HepG2 (cell line): ENCODE results near the gene ZBTB21. TPM values are rescaled to one million over a fixed set of nuclear protein-coding genes. Genes with fewer than 3 reads are reported as not detected.

Experiments
- ATAC-seq: fragments of 200-7000 bp; cut with Tn5 transposase; 3 replicates; pipeline ENCODE4 v1.9.1; 2020; ENCODE audit warnings: mild to moderate bottlenecking, moderate library complexity
- BruUV-seq: library from RNA; stranded (reverse); fragments of 400-500 nt; replicated peaks from 2 replicates; lab custom pipeline; 2021; lab: Mats Ljungman, UMichigan
- CTCF ChIA-PET: fragments of 300-600 bp; formaldehyde crosslinking; extraction: SDS; loops from one replicate; lab custom pipeline; 2021; ENCODE audit warnings: low total read pairs, inconsistent platforms, low intra/inter-chr PET ratio; lab: Yijun Ruan, JAX
- POLR2A ChIA-PET: fragments of 350-600 bp; sonication (Branson Sonifier 250); formaldehyde crosslinking; loops from one replicate; lab custom pipeline; 2020; ENCODE audit warnings: antibody characterized with exemption, inconsistent platforms; lab: Yijun Ruan, JAX
- DNase-seq: peaks from one replicate; pipeline ENCODE4 v3.0.0-alpha.2; 2015; ENCODE audit warnings: low spot score
- FAIRE-seq: peaks from 3 replicates; lab custom pipeline; 2011; peaks lifted over from hg19 to GRCh38; lab: Jason Lieb, UNC
- H2AFZ ChIP-seq: one replicate; pipeline ENCODE4 v1.6.1; 2011; ENCODE audit warnings: low read length, inconsistent platforms
- H3K27ac ChIP-seq: fragments of 300-600 bp; 3 replicates; pipeline ENCODE4 v1.8.0; 2011; ENCODE audit warnings: mixed run types, mild to moderate bottlenecking, mixed read lengths, low read length, inconsistent platforms; ENCODE audit not compliant: insufficient read depth; ENCODE audit errors: extremely low read length
- H3K27me3 ChIP-seq, 2 experiments: fragments of 200-600 bp in 1 of 2; 2 replicates in 1 of 2; 3 replicates in 1 of 2; pipeline versions ENCODE4 v1.6.0 to v1.8.0; 2011; ENCODE audit warnings: low read length in 2 of 2, mild to moderate bottlenecking in 2 of 2, moderate library complexity in 2 of 2, inconsistent platforms in 1 of 2; ENCODE audit not compliant: insufficient read depth in 2 of 2, control insufficient read depth in 1 of 2
- H3K36me3 ChIP-seq, 2 experiments: fragments of 200-600 bp in 1 of 2; replicated peaks in 1 of 2; 2 replicates in 1 of 2; 3 replicates in 1 of 2; pipeline versions ENCODE4 v1.5.1 to v1.8.0; 2011; ENCODE audit warnings: low read length in 2 of 2, inconsistent platforms in 1 of 2; ENCODE audit not compliant: insufficient read depth in 2 of 2, control insufficient read depth in 1 of 2
- H3K4me1 ChIP-seq: 2 replicates; pipeline ENCODE4 v1.5.1; 2012; ENCODE audit warnings: low read length, inconsistent platforms; ENCODE audit not compliant: insufficient read depth
- H3K4me2 ChIP-seq: 2 replicates; pipeline ENCODE4 v1.6.0; 2011; ENCODE audit warnings: low read depth, low read length, inconsistent platforms
- H3K4me3 ChIP-seq, 3 experiments: fragments of 200-600 bp in 1 of 3; sonication (generic), shearing (Covaris generic) in 1 of 3; replicated peaks in 1 of 3; 2 replicates each; pipeline ENCODE4 v1.5.1; 2011 to 2016; ENCODE audit warnings: low read length in 3 of 3, inconsistent platforms in 2 of 3, low read depth in 2 of 3, mild to moderate bottlenecking in 2 of 3, control low read depth in 1 of 3, mixed read lengths in 1 of 3; ENCODE audit not compliant: insufficient read depth in 1 of 3
- H3K79me2 ChIP-seq: one replicate; pipeline ENCODE4 v1.6.1; 2011; ENCODE audit warnings: low read length, inconsistent platforms; ENCODE audit not compliant: insufficient read depth
- H3K9ac ChIP-seq: 2 replicates; pipeline ENCODE4 v1.6.0; 2011; ENCODE audit warnings: mild to moderate bottlenecking, low read depth, low read length, inconsistent platforms; ENCODE audit not compliant: insufficient read depth
- H3K9me3 ChIP-seq: 2 replicates; pipeline ENCODE4 v1.5.1; 2012; ENCODE audit warnings: mild to moderate bottlenecking, low read length
- H4K20me1 ChIP-seq: 2 replicates; pipeline ENCODE4 v1.6.0; 2011; ENCODE audit warnings: inconsistent platforms, mild to moderate bottlenecking, low read length, moderate library complexity; ENCODE audit not compliant: insufficient read depth
- HOXD1 ChIP-seq: sonication (generic); formaldehyde crosslinking; IDR thresholded peaks from 2 replicates; pipeline ENCODE4 v1.5.0; 2020; ENCODE audit warnings: missing genetic modification reagents
- KDM1A ChIP-seq: IDR thresholded peaks from 2 replicates; pipeline ENCODE4 v1.6.1; 2016; ENCODE audit warnings: missing compliant biosample characterization
- MAFF ChIP-seq: IDR thresholded peaks from 2 replicates; pipeline ENCODE4 v1.6.1; 2011; ENCODE audit warnings: low read depth, low read length, improper control_type of control experiment
- MAFK ChIP-seq, 2 experiments: IDR thresholded peaks in 1 of 2; conservative IDR thresholded peaks in 1 of 2; 2 replicates each; pipeline ENCODE4 v1.6.1; 2011; ENCODE audit warnings: improper control_type of control experiment in 2 of 2, low read length in 2 of 2
- MYNN ChIP-seq: sonication (generic); formaldehyde crosslinking; IDR thresholded peaks from 2 replicates; pipeline ENCODE4 v1.4.0; 2020; ENCODE audit warnings: mild to moderate bottlenecking, low read depth, missing genetic modification reagents
- NR2F2 ChIP-seq: IDR thresholded peaks from 2 replicates; pipeline ENCODE4 v1.6.1; 2012; ENCODE audit warnings: low read depth, inconsistent platforms, borderline replicate concordance
- THAP8 ChIP-seq: sonication (generic); formaldehyde crosslinking; IDR thresholded peaks from 2 replicates; pipeline ENCODE4 v1.5.1; 2020; ENCODE audit warnings: missing genetic modification reagents, mild to moderate bottlenecking, borderline replicate concordance
- ZBTB21 ChIP-seq: sonication (generic); formaldehyde crosslinking; IDR thresholded peaks from 2 replicates; pipeline ENCODE4 v1.4.0; 2020; ENCODE audit warnings: missing genetic modification reagents
- ZNF256 ChIP-seq: sonication (generic); formaldehyde crosslinking; conservative IDR thresholded peaks from 2 replicates; pipeline ENCODE4 v1.4.0; 2020; ENCODE audit warnings: missing genetic modification reagents
- ZSCAN21 ChIP-seq: sonication (generic); formaldehyde crosslinking; IDR thresholded peaks from 2 replicates; pipeline ENCODE4 v1.8.0; 2022; ENCODE audit warnings: mild to moderate bottlenecking, missing genetic modification reagents, moderate library complexity, borderline replicate concordance
- WGBS: methylation state at CpG from one replicate; pipeline ENCODE4 v1.1.6; 2017; ENCODE audit warnings: low lambda C conversion rate; 5-methylcytosine and 5-hydroxymethylcytosine counted together
- in situ Hi-C: cut with HindIII; loops from 2 replicates; pipeline ENCODE4 v1.10.0; 2017; ENCODE audit warnings: low pct_unique_long_range_greater_than_20kb; ENCODE audit not compliant: extremely low pct_ligation_motif_present
- intact Hi-C: fragments of 100-400 bp; cut with micrococcal nuclease; formaldehyde crosslinking; loops from one replicate; pipeline ENCODE4 v1.10.0; 2022; ENCODE audit not compliant: unreplicated experiment
- polyA plus RNA-seq, 8 experiments: library from polyadenylated mRNA; depleted of rRNA in 3 of 8; stranded (reverse) in 7 of 8; unstranded in 1 of 8; fragments of >200 nt; fragmentation: Illumina TruSeq in 4 of 8; extraction: Trizol in 4 of 8; gene quantifications; 2 replicates each; pipeline versions ENCODE4 v1.2.1 to v1.2.3, GENCODE V29; 2011 to 2016; ENCODE audit warnings: low read depth in 4 of 8, missing spikeins in 1 of 8, mixed read lengths in 1 of 8; ENCODE audit not compliant: insufficient read depth in 1 of 8
- total RNA-seq, 5 experiments: library from RNA; depleted of rRNA; stranded (reverse); fragments of >200 nt; fragmentation: Illumina TruSeq; extraction: Trizol; gene quantifications; 2 replicates each; pipeline ENCODE4 v1.2.3, GENCODE V29; 2016; ENCODE audit warnings: low read depth in 1 of 5
- TF ChIP-seq, protein P1 (sequence below): sonication (generic); formaldehyde crosslinking; IDR thresholded peaks from 2 replicates; pipeline ENCODE4 v1.8.1; 2022; ENCODE audit warnings: mild to moderate bottlenecking, missing genetic modification reagents
- TF ChIP-seq, protein P2 (sequence below): sonication (generic); formaldehyde crosslinking; IDR thresholded peaks from 2 replicates; pipeline ENCODE4 v1.4.0; 2020; ENCODE audit warnings: missing genetic modification reagents, borderline replicate concordance

ZBTB21 gene
- total and polyA plus RNA-seq, 2 of the 13 experiments (the other 11 are each of a cell fraction or from before 2014, with no cell fraction given) = 4.5 to 6.1 TPM

DNA sequence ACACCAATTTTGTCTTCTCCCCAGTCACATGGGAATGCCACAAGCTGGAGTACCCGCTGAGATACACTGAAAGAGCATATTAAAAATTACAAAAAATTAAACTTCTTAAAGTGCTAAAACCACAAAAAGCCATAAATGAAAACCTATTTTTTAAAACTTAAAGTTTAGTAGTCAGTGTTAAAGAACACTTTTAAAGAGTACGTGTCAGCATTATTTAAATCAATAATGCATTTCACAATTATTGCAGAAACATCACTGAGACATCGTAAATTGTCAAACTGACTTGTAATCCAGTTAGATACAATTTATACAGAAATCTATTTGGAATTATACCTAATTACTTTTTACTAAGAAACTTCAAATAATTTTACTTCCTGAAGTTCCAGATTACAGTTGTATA, 22.9 kb downstream of the ZBTB21 start:
- no TSS peak for BruUV-seq
- POLR2A ChIA-PET = no interaction called here
- WGBS = 97% methylated on average over 3 of the region's 3 CpGs
- Histone ChIP-seq H3K27me3 (no peaks in the 10 kb centered on the region; a peak in 1 of 5 replicates), H3K79me2 (no peaks in the 10 kb centered on the region), H4K20me1 (no peaks in the 10 kb centered on the region), H3K4me1 (no peaks in the 10 kb centered on the region), H3K36me3 (peaks cover 2 to 19% of the 10 kb centered on the region in 2 experiments), H3K9me3 (no peaks in the 10 kb centered on the region; the same call in 1 of the 2 replicates), H3K4me3 (no peak overlapping the region), H3K9ac (no peak overlapping the region), H3K4me2 (no peak overlapping the region), H2AFZ (no peak overlapping the region), H3K27ac (no peak overlapping the region)
- no peak for FAIRE-seq
- in situ Hi-C loops (no loop called here), intact Hi-C loops (no loop called here)
- DNase-seq = no peak
- no peak for ATAC-seq
- CTCF ChIA-PET = no interaction called here
- TF ChIP-seq MAFF (peak; percentile 90), MAFK (conservative IDR thresholded peaks at IDR 0.05 in 1 of 2, IDR thresholded peaks at IDR 0.05 in 1 of 2; ENCODE audit: low read length in 2 of 2) (peak; percentile 79 to 92)
- TF ChIP-seq, protein P1, sequence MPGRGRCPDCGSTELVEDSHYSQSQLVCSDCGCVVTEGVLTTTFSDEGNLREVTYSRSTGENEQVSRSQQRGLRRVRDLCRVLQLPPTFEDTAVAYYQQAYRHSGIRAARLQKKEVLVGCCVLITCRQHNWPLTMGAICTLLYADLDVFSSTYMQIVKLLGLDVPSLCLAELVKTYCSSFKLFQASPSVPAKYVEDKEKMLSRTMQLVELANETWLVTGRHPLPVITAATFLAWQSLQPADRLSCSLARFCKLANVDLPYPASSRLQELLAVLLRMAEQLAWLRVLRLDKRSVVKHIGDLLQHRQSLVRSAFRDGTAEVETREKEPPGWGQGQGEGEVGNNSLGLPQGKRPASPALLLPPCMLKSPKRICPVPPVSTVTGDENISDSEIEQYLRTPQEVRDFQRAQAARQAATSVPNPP (CRISPR knock-in tag) = no peak

DNA sequence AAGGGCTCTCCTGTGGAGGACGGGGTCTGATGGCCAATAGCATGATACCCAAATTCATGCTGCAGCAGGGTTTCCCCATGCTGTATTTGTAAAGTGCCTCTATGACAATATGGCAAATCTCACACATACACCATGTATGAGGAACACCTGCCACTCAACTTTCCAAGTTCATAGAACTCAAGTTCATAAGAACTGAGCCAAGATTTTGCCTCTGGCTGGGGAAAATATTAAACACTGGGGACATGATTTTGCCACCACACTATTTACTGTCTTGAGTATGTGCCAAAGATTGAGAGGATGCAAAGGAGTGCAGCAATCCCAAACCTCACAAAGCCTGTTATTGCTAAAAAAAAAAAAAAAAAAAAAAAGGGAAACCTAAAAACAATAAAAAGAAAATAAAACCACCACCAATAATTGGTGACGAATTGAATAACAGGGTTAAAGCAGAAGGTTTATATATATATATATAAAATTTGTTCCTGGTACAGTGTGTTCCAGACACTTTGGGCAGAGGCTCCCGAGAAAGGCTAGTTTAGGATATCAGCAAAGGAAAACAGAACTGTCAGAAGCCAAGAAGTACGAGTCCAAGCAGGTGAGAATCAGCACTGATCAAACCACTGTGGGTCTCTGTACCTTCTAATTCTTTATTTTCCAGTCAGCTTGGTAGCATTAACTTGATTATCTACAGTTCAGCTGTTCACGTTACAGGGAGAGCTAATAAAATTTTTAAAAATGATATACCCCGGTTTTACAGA, 24.3 kb downstream of the ZBTB21 start:
- Histone ChIP-seq H3K4me3 (no peak overlapping the region), H3K4me2 (no peak overlapping the region), H3K79me2 (no peaks in the 10 kb centered on the region), H3K27me3 (no peaks in the 10 kb centered on the region; a peak in 1 of 5 replicates), H3K9me3 (no peaks in the 10 kb centered on the region; the same call in 1 of the 2 replicates), H3K36me3 (peaks cover 0 to 4% of the 10 kb centered on the region in 2 experiments; a peak in 2 of 5 replicates), H3K27ac (no peak overlapping the region), H2AFZ (no peak overlapping the region), H4K20me1 (no peaks in the 10 kb centered on the region), H3K9ac (no peak overlapping the region), H3K4me1 (no peaks in the 10 kb centered on the region)
- no TSS peak for BruUV-seq
- POLR2A ChIA-PET = no interaction called here
- WGBS = 91% methylated on average over 5 of the region's 6 CpGs
- ATAC-seq (no peak), FAIRE-seq (no peak), DNase-seq (no peak)
- CTCF ChIA-PET = no interaction called here
- intact Hi-C loops = no loop called here
- in situ Hi-C loops = no loop called here
- TF ChIP-seq ZNF256 (CRISPR knock-in tag) (no peak), NR2F2 (no peak), HOXD1 (CRISPR knock-in tag) (no peak), ZBTB21 (CRISPR knock-in tag) (no peak), MYNN (CRISPR knock-in tag) (no peak), ZSCAN21 (CRISPR knock-in tag) (no peak), THAP8 (CRISPR knock-in tag) (no peak), KDM1A (CRISPR knock-in tag) (no peak)
- TF ChIP-seq, protein P2, sequence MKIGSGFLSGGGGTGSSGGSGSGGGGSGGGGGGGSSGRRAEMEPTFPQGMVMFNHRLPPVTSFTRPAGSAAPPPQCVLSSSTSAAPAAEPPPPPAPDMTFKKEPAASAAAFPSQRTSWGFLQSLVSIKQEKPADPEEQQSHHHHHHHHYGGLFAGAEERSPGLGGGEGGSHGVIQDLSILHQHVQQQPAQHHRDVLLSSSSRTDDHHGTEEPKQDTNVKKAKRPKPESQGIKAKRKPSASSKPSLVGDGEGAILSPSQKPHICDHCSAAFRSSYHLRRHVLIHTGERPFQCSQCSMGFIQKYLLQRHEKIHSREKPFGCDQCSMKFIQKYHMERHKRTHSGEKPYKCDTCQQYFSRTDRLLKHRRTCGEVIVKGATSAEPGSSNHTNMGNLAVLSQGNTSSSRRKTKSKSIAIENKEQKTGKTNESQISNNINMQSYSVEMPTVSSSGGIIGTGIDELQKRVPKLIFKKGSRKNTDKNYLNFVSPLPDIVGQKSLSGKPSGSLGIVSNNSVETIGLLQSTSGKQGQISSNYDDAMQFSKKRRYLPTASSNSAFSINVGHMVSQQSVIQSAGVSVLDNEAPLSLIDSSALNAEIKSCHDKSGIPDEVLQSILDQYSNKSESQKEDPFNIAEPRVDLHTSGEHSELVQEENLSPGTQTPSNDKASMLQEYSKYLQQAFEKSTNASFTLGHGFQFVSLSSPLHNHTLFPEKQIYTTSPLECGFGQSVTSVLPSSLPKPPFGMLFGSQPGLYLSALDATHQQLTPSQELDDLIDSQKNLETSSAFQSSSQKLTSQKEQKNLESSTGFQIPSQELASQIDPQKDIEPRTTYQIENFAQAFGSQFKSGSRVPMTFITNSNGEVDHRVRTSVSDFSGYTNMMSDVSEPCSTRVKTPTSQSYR (CRISPR knock-in tag) = no peak
